HepG2 (cell line): ENCODE data around the gene BMP6. TPM values are rescaled to one million over a fixed set of nuclear protein-coding genes. Genes with fewer than 3 reads are reported as not detected.
A peak's percentile ranks its signal among the peaks of the same experiment; 100 is the strongest.

Experiments
- AGO1 ChIP-seq: fragments of 200-400 bp; formaldehyde crosslinking; IDR thresholded peaks from 2 replicates; pipeline ENCODE4 v1.6.1; 2017; ENCODE audit warnings: mild to moderate bottlenecking, low read depth, low read length, moderate library complexity; ENCODE audit not compliant: poor library complexity, severe bottlenecking
- HMG20A ChIP-seq: IDR thresholded peaks from 2 replicates; pipeline ENCODE4 v1.6.1; 2016; ENCODE audit warnings: borderline replicate concordance
- KDM5A ChIP-seq: fragments of 200-600 bp; sonication (generic); IDR thresholded peaks from 2 replicates; pipeline ENCODE4 v1.7.0; 2018; ENCODE audit warnings: antibody characterized with exemption, mild to moderate bottlenecking, low read length, borderline replicate concordance
- MAFF ChIP-seq: IDR thresholded peaks from 2 replicates; pipeline ENCODE4 v1.6.1; 2011; ENCODE audit warnings: low read depth, low read length, improper control_type of control experiment
- SIX1 ChIP-seq: sonication (generic); formaldehyde crosslinking; IDR thresholded peaks from 2 replicates; pipeline ENCODE4 v1.4.0; 2020; ENCODE audit warnings: missing genetic modification reagents, borderline replicate concordance
- TCF7 ChIP-seq: sonication (generic); IDR thresholded peaks from 2 replicates; pipeline ENCODE4 v1.6.1; 2016; ENCODE audit warnings: antibody characterized with exemption, low read depth
- YEATS2 ChIP-seq: sonication (generic); formaldehyde crosslinking; IDR thresholded peaks from 2 replicates; pipeline ENCODE4 v1.4.0; 2020; ENCODE audit warnings: missing genetic modification reagents, borderline replicate concordance
- ZMYM3 ChIP-seq: sonication (generic); formaldehyde crosslinking; IDR thresholded peaks from 2 replicates; pipeline ENCODE4 v1.5.1; 2020; ENCODE audit warnings: mild to moderate bottlenecking, missing genetic modification reagents
- ZNF260 ChIP-seq: sonication (generic); formaldehyde crosslinking; IDR thresholded peaks from 2 replicates; pipeline ENCODE4 v1.4.0; 2020; ENCODE audit warnings: missing genetic modification reagents, low read depth, mild to moderate bottlenecking, borderline replicate concordance
- ZNF33B ChIP-seq: sonication (generic); formaldehyde crosslinking; IDR thresholded peaks from 2 replicates; pipeline ENCODE4 v1.5.1; 2020; ENCODE audit warnings: mild to moderate bottlenecking, missing genetic modification reagents
- ZNF564 ChIP-seq: sonication (generic); formaldehyde crosslinking; IDR thresholded peaks from 2 replicates; pipeline ENCODE4 v1.8.1; 2023; ENCODE audit warnings: mild to moderate bottlenecking, missing genetic modification reagents
- ZNF569 ChIP-seq: sonication (generic); formaldehyde crosslinking; IDR thresholded peaks from 2 replicates; pipeline ENCODE4 v1.5.0; 2020; ENCODE audit warnings: mild to moderate bottlenecking, missing genetic modification reagents, moderate library complexity, borderline replicate concordance
- polyA plus RNA-seq, 8 experiments: library from polyadenylated mRNA; depleted of rRNA in 3 of 8; stranded (reverse) in 7 of 8; unstranded in 1 of 8; fragments of >200 nt; fragmentation: Illumina TruSeq in 4 of 8; extraction: Trizol in 4 of 8; gene quantifications; 2 replicates each; pipeline versions ENCODE4 v1.2.1 to v1.2.3, GENCODE V29; 2011 to 2016; ENCODE audit warnings: low read depth in 4 of 8, missing spikeins in 1 of 8, mixed read lengths in 1 of 8; ENCODE audit not compliant: insufficient read depth in 1 of 8
- total RNA-seq, 5 experiments: library from RNA; depleted of rRNA; stranded (reverse); fragments of >200 nt; fragmentation: Illumina TruSeq; extraction: Trizol; gene quantifications; 2 replicates each; pipeline ENCODE4 v1.2.3, GENCODE V29; 2016; ENCODE audit warnings: low read depth in 1 of 5
- TF ChIP-seq, protein P1 (sequence below): sonication (generic); formaldehyde crosslinking; IDR thresholded peaks from 2 replicates; pipeline ENCODE4 v1.5.1; 2020; ENCODE audit warnings: mild to moderate bottlenecking, missing genetic modification reagents, borderline replicate concordance
- TF ChIP-seq, protein P2 (sequence below): sonication (generic); formaldehyde crosslinking; IDR thresholded peaks from 2 replicates; pipeline ENCODE4; 2020; ENCODE audit warnings: missing genetic modification reagents, mild to moderate bottlenecking, borderline replicate concordance
- TF ChIP-seq, protein P3 (sequence below): conservative IDR thresholded peaks from 2 replicates; pipeline ENCODE4 v1.6.1; 2018; ENCODE audit warnings: missing genetic modification reagents
- TF ChIP-seq, protein P4 (sequence below): sonication (generic); formaldehyde crosslinking; IDR thresholded peaks from 2 replicates; pipeline ENCODE4 v1.5.0; 2020; ENCODE audit warnings: missing genetic modification reagents
- TF ChIP-seq, protein P5 (sequence below): sonication (generic); formaldehyde crosslinking; IDR thresholded peaks from 2 replicates; pipeline ENCODE4 v1.4.0; 2020; ENCODE audit warnings: missing genetic modification reagents
- TF ChIP-seq, protein P6 (sequence below): sonication (generic); formaldehyde crosslinking; IDR thresholded peaks from 2 replicates; pipeline ENCODE4 v1.4.0; 2020; ENCODE audit warnings: missing genetic modification reagents, low read depth, mild to moderate bottlenecking, borderline replicate concordance

Gene BMP6
- total and polyA plus RNA-seq, 2 of the 13 experiments (the other 11 are each of a cell fraction or from before 2014, with no cell fraction given) = 0.09 to 0.18 TPM

DNA sequence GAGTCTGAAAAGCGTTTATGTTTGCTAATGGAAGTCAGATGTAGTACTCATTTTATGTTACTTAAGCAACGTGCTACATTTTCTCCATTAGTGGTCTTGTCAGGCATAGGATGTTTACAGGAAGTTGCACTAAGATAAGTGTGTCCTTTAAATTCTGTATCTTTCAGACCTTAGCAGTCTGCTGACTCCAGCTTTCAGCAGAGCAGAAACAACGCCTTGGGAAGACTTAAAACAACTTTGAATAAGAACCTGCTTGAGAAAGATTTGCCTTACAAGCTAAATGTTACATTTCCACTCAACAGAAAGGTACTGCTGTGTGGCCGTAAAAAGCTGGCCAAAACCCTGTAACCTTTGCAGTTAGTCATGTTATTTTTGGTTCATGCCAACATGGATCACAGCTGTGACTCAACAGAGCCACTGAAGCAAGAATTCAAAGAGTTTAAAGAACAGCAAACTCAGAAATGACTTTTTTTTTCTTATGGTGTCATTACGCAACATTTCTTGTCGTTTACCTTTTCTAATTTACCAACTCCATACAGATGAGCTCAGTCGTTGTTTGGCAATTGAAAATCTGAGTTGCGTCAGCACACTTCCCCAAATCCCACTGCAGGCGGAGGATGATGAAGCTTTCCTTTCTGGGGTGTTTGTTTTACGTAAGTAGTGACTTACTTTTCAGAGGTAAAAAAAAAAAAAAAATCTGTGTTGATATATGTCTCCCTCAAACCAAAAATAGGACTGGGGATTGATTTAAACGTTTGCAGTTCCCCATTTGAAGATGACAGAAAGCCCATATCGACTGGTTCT lies 27.9 kb upstream of the BMP6 start (continued):
- no peak for TF ChIP-seq ZNF260 (CRISPR knock-in tag)
- TF ChIP-seq SIX1 = peak; percentile 28; the same call in 1 of the 2 replicates
- TF ChIP-seq AGO1 = no peak
- TF ChIP-seq KDM5A = no peak
- no peak for TF ChIP-seq ZNF564
- no peak; the same call in 1 of the 2 replicates for TF ChIP-seq ZMYM3 (CRISPR knock-in tag)
- TF ChIP-seq TCF7 = peak; percentile 26; the same call in 1 of the 2 replicates
- peak; percentile 75 for TF ChIP-seq HMG20A (CRISPR knock-in tag)
- TF ChIP-seq MAFF = no peak; the same call in 1 of the 2 replicates
- TF ChIP-seq, protein P1, sequence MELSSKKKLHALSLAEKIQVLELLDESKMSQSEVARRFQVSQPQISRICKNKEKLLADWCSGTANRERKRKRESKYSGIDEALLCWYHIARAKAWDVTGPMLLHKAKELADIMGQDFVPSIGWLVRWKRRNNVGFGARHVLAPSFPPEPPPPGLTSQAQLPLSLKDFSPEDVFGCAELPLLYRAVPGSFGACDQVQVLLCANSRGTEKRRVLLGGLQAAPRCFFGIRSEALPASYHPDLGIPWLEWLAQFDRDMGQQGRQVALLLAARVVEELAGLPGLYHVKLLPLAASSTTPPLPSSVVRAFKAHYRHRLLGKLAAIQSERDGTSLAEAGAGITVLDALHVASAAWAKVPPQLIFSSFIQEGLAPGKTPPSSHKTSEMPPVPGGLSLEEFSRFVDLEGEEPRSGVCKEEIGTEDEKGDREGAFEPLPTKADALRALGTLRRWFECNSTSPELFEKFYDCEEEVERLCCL = no peak
- TF ChIP-seq, protein P2, sequence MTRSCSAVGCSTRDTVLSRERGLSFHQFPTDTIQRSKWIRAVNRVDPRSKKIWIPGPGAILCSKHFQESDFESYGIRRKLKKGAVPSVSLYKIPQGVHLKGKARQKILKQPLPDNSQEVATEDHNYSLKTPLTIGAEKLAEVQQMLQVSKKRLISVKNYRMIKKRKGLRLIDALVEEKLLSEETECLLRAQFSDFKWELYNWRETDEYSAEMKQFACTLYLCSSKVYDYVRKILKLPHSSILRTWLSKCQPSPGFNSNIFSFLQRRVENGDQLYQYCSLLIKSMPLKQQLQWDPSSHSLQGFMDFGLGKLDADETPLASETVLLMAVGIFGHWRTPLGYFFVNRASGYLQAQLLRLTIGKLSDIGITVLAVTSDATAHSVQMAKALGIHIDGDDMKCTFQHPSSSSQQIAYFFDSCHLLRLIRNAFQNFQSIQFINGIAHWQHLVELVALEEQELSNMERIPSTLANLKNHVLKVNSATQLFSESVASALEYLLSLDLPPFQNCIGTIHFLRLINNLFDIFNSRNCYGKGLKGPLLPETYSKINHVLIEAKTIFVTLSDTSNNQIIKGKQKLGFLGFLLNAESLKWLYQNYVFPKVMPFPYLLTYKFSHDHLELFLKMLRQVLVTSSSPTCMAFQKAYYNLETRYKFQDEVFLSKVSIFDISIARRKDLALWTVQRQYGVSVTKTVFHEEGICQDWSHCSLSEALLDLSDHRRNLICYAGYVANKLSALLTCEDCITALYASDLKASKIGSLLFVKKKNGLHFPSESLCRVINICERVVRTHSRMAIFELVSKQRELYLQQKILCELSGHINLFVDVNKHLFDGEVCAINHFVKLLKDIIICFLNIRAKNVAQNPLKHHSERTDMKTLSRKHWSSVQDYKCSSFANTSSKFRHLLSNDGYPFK (CRISPR knock-in tag) = no peak
- peak; percentile 54; the same call in 1 of the 2 replicates for TF ChIP-seq YEATS2
- TF ChIP-seq, protein P3, sequence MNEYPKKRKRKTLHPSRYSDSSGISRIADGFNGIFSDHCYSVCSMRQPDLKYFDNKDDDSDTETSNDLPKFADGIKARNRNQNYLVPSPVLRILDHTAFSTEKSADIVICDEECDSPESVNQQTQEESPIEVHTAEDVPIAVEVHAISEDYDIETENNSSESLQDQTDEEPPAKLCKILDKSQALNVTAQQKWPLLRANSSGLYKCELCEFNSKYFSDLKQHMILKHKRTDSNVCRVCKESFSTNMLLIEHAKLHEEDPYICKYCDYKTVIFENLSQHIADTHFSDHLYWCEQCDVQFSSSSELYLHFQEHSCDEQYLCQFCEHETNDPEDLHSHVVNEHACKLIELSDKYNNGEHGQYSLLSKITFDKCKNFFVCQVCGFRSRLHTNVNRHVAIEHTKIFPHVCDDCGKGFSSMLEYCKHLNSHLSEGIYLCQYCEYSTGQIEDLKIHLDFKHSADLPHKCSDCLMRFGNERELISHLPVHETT (CRISPR knock-in tag) = 0 out of 2 replicates have a peak, but pooled peaks have one; percentile 33
- no peak for TF ChIP-seq ZNF569
- TF ChIP-seq, protein P4, sequence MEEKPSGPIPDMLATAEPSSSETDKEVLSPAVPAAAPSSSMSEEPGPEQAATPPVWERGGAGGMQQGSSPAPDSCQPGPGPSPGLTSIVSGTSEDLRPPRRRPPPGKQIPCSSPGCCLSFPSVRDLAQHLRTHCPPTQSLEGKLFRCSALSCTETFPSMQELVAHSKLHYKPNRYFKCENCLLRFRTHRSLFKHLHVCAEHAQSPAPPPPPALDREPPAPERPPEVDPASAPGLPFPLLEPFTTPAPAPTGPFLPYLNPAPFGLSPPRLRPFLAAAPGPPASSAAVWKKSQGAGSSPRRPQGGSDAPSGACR (CRISPR knock-in tag) = no peak
- TF ChIP-seq, protein P5, sequence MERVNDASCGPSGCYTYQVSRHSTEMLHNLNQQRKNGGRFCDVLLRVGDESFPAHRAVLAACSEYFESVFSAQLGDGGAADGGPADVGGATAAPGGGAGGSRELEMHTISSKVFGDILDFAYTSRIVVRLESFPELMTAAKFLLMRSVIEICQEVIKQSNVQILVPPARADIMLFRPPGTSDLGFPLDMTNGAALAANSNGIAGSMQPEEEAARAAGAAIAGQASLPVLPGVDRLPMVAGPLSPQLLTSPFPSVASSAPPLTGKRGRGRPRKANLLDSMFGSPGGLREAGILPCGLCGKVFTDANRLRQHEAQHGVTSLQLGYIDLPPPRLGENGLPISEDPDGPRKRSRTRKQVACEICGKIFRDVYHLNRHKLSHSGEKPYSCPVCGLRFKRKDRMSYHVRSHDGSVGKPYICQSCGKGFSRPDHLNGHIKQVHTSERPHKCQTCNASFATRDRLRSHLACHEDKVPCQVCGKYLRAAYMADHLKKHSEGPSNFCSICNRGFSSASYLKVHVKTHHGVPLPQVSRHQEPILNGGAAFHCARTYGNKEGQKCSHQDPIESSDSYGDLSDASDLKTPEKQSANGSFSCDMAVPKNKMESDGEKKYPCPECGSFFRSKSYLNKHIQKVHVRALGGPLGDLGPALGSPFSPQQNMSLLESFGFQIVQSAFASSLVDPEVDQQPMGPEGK (CRISPR knock-in tag) = no peak; the same call in 1 of the 2 replicates
- TF ChIP-seq, protein P6, sequence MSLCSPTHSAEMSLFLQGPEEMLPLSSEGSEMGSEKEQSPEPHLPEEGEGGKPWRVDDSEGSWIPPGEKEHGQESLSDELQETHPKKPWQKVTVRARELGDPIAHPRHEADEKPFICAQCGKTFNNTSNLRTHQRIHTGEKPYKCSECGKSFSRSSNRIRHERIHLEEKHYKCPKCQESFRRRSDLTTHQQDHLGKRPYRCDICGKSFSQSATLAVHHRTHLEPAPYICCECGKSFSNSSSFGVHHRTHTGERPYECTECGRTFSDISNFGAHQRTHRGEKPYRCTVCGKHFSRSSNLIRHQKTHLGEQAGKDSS (CRISPR knock-in tag) = no peak
- 0 out of 2 replicates have a peak, but pooled peaks have one; percentile 25 for TF ChIP-seq ZNF33B (CRISPR knock-in tag)
